Measurements from ENCODE around the gene UBR4.
"Not testable (repeated sequence)": the region's sequence is repeated elsewhere in the genome, so short reads cannot be mapped to it uniquely, and the experiment has no call there.

UBR4 gene

GRCh38 chr1:19190468-19190867 lies 19.6 kb downstream of the UBR4 start:
- DNase-seq (ENCODE audit: low read depth), result no peak

- no peak for DNase-seq (ENCODE audit: low read depth)
These were observed 20.8 kb downstream of the UBR4 start for GRCh38 chr1:19189270-19189669.

GRCh38 chr1:19187852-19188251 lies 22.2 kb downstream of the UBR4 start:
- DNase-seq (ENCODE audit: low read depth), result no peak

GRCh38 chr1:19186001-19186400 lies 24.1 kb downstream of the UBR4 start:
- no peak for DNase-seq (ENCODE audit: low read depth)

- no peak for DNase-seq (ENCODE audit: low read depth)
These were observed 27.8 kb downstream of the UBR4 start for GRCh38 chr1:19182223-19182622.

- not testable (repeated sequence) for DNase-seq (ENCODE audit: low read depth)
These were observed 29.8 kb downstream of the UBR4 start for GRCh38 chr1:19180265-19180657.

GRCh38 chr1:19179597-19180264 lies 30.3 kb downstream of the UBR4 start:
- no peak for DNase-seq (ENCODE audit: low read depth)

- no peak for DNase-seq (ENCODE audit: low read depth)
These were observed 31.2 kb downstream of the UBR4 start for GRCh38 chr1:19178734-19179398.

GRCh38 chr1:19177811-19178210 lies 32.3 kb downstream of the UBR4 start:
- no peak for DNase-seq (ENCODE audit: low read depth)

- no peak for DNase-seq (ENCODE audit: low read depth)
These were observed 40.4 kb downstream of the UBR4 start for GRCh38 chr1:19169642-19170041.

- DNase-seq (ENCODE audit: low read depth), result no peak
These were observed 42.9 kb downstream of the UBR4 start for GRCh38 chr1:19167140-19167539.

- no peak for DNase-seq (ENCODE audit: low read depth)
These were observed 44.0 kb downstream of the UBR4 start for GRCh38 chr1:19166066-19166465.

- DNase-seq (ENCODE audit: low read depth), result no peak
These were observed 44.6 kb downstream of the UBR4 start for GRCh38 chr1:19165501-19165900.

GRCh38 chr1:19164274-19165015 lies 45.6 kb downstream of the UBR4 start:
- DNase-seq (ENCODE audit: low read depth), result no peak

GRCh38 chr1:19163261-19163660 lies 46.8 kb downstream of the UBR4 start:
- DNase-seq (ENCODE audit: low read depth), result no peak

- no peak for DNase-seq (ENCODE audit: low read depth)
These were observed 49.2 kb downstream of the UBR4 start for GRCh38 chr1:19160831-19161230.

- no peak for DNase-seq (ENCODE audit: low read depth)
These were observed 52.4 kb downstream of the UBR4 start for GRCh38 chr1:19157653-19158052.

GRCh38 chr1:19156676-19157075 lies 53.4 kb downstream of the UBR4 start:
- no peak for DNase-seq (ENCODE audit: low read depth)

GRCh38 chr1:19154876-19155275 lies 55.2 kb downstream of the UBR4 start:
- DNase-seq (ENCODE audit: low read depth), result no peak

GRCh38 chr1:19153169-19153568 lies 56.9 kb downstream of the UBR4 start:
- no peak for DNase-seq (ENCODE audit: low read depth)

GRCh38 chr1:19151537-19151936 lies 58.5 kb downstream of the UBR4 start:
- no peak for DNase-seq (ENCODE audit: low read depth)

GRCh38 chr1:19149736-19150135 lies 60.3 kb downstream of the UBR4 start:
- no peak for DNase-seq (ENCODE audit: low read depth)

GRCh38 chr1:19140465-19140864 lies 69.6 kb downstream of the UBR4 start:
- no peak for DNase-seq (ENCODE audit: low read depth)
